ENCODE data around the gene NLRP14. TPM values are rescaled to one million over a fixed set of nuclear protein-coding genes. Genes with fewer than 3 reads are reported as not detected.

Gene NLRP14
- total and polyA plus RNA-seq, 2 of the 8 experiments (the other 6 are each of a cell fraction or from before 2014, with no cell fraction given): 0.05 TPM; not detected in 1

- no peak overlapping the region for H4K8ac ChIP-seq (ENCODE audit: extremely low read depth, insufficient read depth, low read length)
- no peaks in the 10 kb centered on the region for H3K79me1 ChIP-seq (ENCODE audit: low read depth, low read length)
- H3K14ac ChIP-seq (ENCODE audit: insufficient read length): no peak overlapping the region
- FAIRE-seq: no peak
- H3K27me3 ChIP-seq (replicated peaks in 1 of 4; ENCODE audit: control insufficient read depth in 3 of 4, extremely low read depth in 1 of 4, insufficient read depth in 3 of 4, low read length in 3 of 4): no peaks in the 10 kb centered on the region
- no peaks in the 10 kb centered on the region for H3K23me2 ChIP-seq (ENCODE audit: low read depth, low read length)
- no peak overlapping the region for H2BK15ac ChIP-seq (ENCODE audit: low read length)
- no peak overlapping the region for H2AFZ ChIP-seq (ENCODE audit: low read length)
- DNase-seq (ENCODE audit: low read depth in 1 of 2, low spot score in 2 of 2): no peak
- no peak overlapping the region for H3K23ac ChIP-seq (ENCODE audit: insufficient read length)
- ChIA-PET CTCF (ENCODE audit: partially characterized antibody) (interaction anchor here (0.7 to 1.4 kb wide), 3 partner anchors 8 to 249 kb away, joined by 3 read pairs; no protein-coding TSS in a partner anchor), POLR2A (ENCODE audit: partially characterized antibody) (no interaction called here)
- no peak overlapping the region for H4K5ac ChIP-seq (ENCODE audit: insufficient read length, low read depth, low read length)
- H3K9ac ChIP-seq (replicated peaks in 1 of 4; ENCODE audit: extremely low read depth in 1 of 4, low read depth in 3 of 4, low read length in 3 of 4): no peak overlapping the region
- H3K4me3 ChIP-seq (ENCODE audit: extremely low read depth in 1 of 4, insufficient read depth in 2 of 4, low read depth in 3 of 4, low read length in 4 of 4): no peak overlapping the region
- WGBS, 2 experiments (ENCODE audit: extremely low coverage in 1 of 2, insufficient coverage in 1 of 2, insufficient read length in 1 of 2, insufficient replicate concordance in 2 of 2, low coverage in 1 of 2, low lambda C conversion rate in 2 of 2, missing lambda C conversion rate in 1 of 2): 95% methylated on average over 1 of the region's 1 CpG; no CpG with 5 or more reads in 1 of the 2 experiments
- H2BK20ac ChIP-seq (ENCODE audit: low read length): no peak overlapping the region
- H3K18ac ChIP-seq (ENCODE audit: extremely low read depth, low read length): no peak overlapping the region
- no peak overlapping the region for H3K4ac ChIP-seq (replicated peaks; ENCODE audit: insufficient read length, low read depth, low read length)
- no peak overlapping the region for H2AK5ac ChIP-seq (ENCODE audit: low read depth, low read length)
- no peak overlapping the region for H2BK12ac ChIP-seq (ENCODE audit: low read depth, low read length)
- H3K4me1 ChIP-seq (replicated peaks in 1 of 4; ENCODE audit: control insufficient read depth in 3 of 4, insufficient read depth in 4 of 4, low read length in 3 of 4): no peaks in the 10 kb centered on the region
- no peaks in the 10 kb centered on the region for H3K36me3 ChIP-seq (ENCODE audit: control insufficient read depth in 2 of 4, insufficient read depth in 4 of 4, low read length in 3 of 4)
- no peak overlapping the region for H2BK120ac ChIP-seq (replicated peaks; ENCODE audit: low read depth, low read length)
- H3K79me2 ChIP-seq (ENCODE audit: control insufficient read depth in 1 of 2, insufficient read depth in 2 of 2, low read length in 2 of 2): no peaks in the 10 kb centered on the region
- no peak overlapping the region for H3K27ac ChIP-seq (ENCODE audit: low read depth, low read length)
- no peak overlapping the region for H3K4me2 ChIP-seq (ENCODE audit: insufficient read depth in 1 of 2, low read depth in 2 of 2, low read length in 2 of 2)
- no peaks in the 10 kb centered on the region for H3K9me3 ChIP-seq (ENCODE audit: insufficient read depth in 2 of 2, low read depth in 1 of 2, low read length in 1 of 2)
- H2BK5ac ChIP-seq (ENCODE audit: low read depth, low read length): no peak overlapping the region
- no peaks in the 10 kb centered on the region for H4K20me1 ChIP-seq (replicated peaks in 1 of 2; ENCODE audit: control insufficient read depth in 1 of 2, insufficient read depth in 2 of 2, low read length in 2 of 2)
- no peak overlapping the region for H3K56ac ChIP-seq (replicated peaks; ENCODE audit: insufficient read length, low read depth, low read length)
- no peak overlapping the region for H4K91ac ChIP-seq (replicated peaks; ENCODE audit: insufficient read length, low read length)
- TF ChIP-seq TCF12 (IDR thresholded peaks at IDR 0.05; ENCODE audit: low read depth, low read length) (no peak), KDM4A (IDR thresholded peaks at IDR 0.05; ENCODE audit: low read depth, low read length, severe bottlenecking) (no peak), GABPA (IDR thresholded peaks at IDR 0.05; ENCODE audit: borderline replicate concordance, insufficient read depth, low read length) (no peak), ATF2 (IDR thresholded peaks at IDR 0.05; ENCODE audit: low read length) (no peak), KDM5A (IDR thresholded peaks at IDR 0.05; ENCODE audit: low read length) (no peak), TAF7 (optimal IDR thresholded peaks at IDR 0.05; ENCODE audit: borderline replicate concordance, low read depth, low read length) (no peak), NRF1 (IDR thresholded peaks at IDR 0.05; ENCODE audit: low read depth, low read length) (no peak), BACH1 (IDR thresholded peaks at IDR 0.05; ENCODE audit: low read length) (no peak), CEBPB (IDR thresholded peaks at IDR 0.05; ENCODE audit: low read depth, low read length) (no peak), TEAD4 (IDR thresholded peaks at IDR 0.05; ENCODE audit: low read depth, low read length) (no peak), SP4 (IDR thresholded peaks at IDR 0.05; ENCODE audit: low read length) (no peak), EP300 (IDR thresholded peaks at IDR 0.05; ENCODE audit: borderline replicate concordance in 1 of 2, low read depth in 2 of 2, low read length in 2 of 2) (no peak), ASH2L (IDR thresholded peaks at IDR 0.05; ENCODE audit: low read length) (no peak)
- TF ChIP-seq, protein P1, sequence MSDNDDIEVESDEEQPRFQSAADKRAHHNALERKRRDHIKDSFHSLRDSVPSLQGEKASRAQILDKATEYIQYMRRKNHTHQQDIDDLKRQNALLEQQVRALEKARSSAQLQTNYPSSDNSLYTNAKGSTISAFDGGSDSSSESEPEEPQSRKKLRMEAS (IDR thresholded peaks at IDR 0.05): no peak
Observed at GRCh38 chr11:7060868-7061267, 40.6 kb downstream of the NLRP14 start.
